Mesenteric fat pad (tissue), 1 donor: ENCODE measurements around the gene PAM16. TPM values are rescaled to one million over a fixed set of nuclear protein-coding genes. Genes with fewer than 3 reads are reported as not detected.

Experiments
- DNase-seq: peaks from one replicate; pipeline ENCODE4 v3.0.0-alpha.2; 2020; ENCODE audit warnings: low spot score
- total RNA-seq: library from RNA; stranded (reverse); fragmentation: NEBNext Ultra II Directional; extraction: Animal tissue kit (Norgen Biotek cat#: 25700); gene quantifications from one replicate; pipeline ENCODE4 v1.2.1, GENCODE V29; 2021
- donor health status: DM: yes; HTN: yes; CAD: no.

The PAM16 gene
- total RNA-seq, 1 donor from 2014 or later = 38.2 TPM

DNA sequence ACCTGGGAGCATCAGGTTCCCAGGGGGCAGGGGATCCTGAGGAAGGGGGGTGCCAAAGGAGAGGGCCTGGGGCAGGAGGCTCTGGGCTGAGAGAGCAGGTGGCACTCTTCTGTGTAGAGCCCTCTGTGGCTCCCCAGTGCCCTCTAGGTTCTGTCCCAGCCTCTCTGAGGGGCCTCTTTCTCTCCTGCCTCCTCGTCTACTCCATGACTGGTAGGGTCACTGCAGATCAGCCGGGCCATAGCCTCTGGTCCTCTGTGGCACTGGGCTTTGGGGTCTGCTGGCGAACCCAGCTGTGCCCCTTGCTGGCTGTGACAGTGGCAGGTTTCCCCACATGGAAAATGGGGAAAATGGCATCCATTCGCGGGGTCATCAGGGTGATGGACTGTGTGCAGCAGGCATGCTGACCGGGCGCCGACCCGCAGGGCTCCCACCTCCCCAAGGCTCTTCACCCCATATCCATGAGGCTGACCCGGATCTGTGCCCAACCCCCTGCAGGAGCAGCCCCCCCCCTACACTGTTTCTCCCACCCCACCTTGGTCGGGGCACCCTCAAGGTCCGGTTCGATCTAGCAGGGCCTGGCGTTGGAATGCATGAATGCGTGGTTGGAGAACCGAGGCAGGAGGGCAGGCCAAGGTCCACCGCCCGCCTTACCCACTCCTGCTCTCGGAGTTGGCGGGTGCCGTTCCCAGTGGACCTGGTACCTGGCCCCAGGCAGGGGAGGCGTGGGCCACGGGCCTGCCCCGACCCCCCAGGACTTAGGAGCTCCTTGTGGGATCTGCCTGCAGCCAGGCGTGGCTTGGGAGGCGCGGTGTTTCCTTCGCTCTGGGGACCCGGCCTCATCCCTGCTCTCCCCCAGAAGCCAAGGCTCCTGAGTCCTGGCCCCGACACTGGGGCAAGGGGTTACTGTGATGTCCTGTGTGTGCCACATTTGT is 28.7 kb downstream of the PAM16 start:
- DNase-seq = no peak

GRCh38 chr16:4321286-4322120 is 29.6 kb downstream of the PAM16 start:
- no peak for DNase-seq

DNA sequence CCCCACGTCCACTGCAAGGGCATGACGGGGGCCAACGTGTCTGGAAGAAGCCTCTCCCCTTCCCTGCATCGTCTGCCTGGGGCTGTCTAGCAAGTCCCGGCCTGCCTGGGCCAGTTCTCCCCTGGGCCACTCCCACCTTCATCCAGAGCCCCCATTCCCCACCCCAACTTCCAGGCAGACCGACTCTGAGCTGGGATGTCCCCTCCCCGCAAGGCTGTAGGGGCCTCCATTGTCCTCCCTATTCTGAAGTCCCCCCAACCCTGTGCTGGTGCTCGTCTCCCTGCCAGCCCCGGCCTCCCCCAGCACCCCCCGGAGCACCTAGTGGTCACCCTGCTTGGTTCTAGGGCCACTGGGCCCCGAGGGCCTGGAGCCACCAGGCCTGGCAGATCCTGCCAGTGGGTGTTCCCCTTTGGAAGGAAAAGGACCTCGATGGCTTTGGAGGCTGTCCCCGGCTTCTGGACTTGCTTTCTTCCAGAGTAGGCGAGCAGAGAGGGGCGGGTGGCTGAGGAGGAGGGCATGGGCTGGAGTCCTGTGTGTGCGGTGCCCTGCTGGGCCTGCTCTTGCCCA is 30.5 kb downstream of the PAM16 start:
- DNase-seq = no peak

- no peak for DNase-seq
These were observed 31.4 kb downstream of the PAM16 start for GRCh38 chr16:4319454-4320421.

- no peak for DNase-seq
These were observed 32.2 kb downstream of the PAM16 start for GRCh38 chr16:4318967-4319366.

DNA sequence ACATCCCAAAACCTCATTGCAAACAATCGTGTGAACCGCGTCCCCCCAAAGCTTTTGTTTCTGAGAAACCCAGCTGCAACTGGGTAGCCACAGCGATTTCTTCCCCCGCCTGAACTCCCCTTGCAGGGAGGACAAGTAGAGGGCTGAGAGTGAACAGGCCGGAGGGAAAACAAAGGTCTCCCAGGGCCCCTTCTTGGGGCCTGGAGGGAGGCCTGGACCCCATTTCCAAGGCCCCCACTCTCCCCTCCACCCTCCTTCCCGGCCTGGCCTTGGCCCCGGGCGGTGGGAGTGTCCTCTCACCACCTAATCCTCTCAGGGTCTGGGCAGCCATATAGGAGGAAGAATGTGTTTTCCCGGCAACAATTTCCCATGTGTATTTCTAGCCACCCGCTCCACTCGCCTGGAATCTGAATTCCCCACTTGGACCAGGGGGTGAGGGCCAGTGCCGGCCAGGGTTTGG is 32.6 kb downstream of the PAM16 start:
- DNase-seq = no peak

DNA sequence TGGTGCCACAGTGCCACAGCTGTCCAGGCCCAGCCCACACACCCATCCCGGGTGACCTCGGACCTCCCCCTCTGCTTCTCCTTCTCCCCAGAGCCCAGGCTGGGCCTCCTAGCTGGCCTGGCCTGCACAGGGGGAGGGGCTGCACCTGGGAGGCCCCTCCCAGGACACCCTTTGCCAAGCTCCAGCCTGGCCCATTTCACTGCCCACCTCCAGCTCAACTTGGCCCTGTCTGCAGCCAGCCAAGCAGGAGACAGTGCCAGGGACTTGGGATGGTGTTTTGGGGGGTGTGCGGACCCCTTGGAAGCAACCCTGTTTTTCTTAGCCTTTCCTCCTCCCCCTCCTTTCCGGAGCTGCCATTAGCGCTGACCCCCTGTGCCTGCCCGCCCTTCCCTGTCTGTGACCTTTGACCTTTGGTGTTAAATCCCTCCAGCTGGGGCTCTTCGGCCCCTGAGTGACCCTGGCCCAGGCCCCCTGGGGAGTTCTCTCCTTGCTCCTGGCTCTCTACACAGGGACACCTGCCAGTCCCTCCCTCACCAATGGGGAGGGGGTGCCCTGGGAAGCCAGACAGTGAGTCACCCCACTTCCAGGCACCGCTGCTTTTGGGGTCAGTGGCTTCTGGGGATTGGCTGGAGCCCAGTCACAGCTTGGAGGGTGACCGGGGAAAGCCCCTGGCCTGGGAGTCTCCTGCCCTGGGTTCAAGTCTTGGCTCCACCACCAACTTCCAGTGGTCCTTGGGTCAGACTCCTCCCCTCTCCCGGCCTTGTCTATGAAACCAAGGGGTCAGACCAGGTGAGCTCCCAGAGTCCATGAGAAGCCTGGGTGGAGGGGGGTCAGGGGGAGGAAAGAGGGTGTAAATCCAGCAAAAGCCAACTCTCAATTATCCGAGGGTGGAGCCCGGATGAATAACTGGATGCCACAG is 33.3 kb downstream of the PAM16 start:
- no peak for DNase-seq

- no peak for DNase-seq
These were observed 34.1 kb downstream of the PAM16 start for GRCh38 chr16:4316864-4317531.

GRCh38 chr16:4316108-4316863 is 34.8 kb downstream of the PAM16 start:
- DNase-seq = no peak

- no peak for DNase-seq
These were observed 35.7 kb downstream of the PAM16 start, which contains the start of gene GLIS2 for GRCh38 chr16:4315186-4316107. Gene GLIS2, plus strand, starts transcription at chr16:4316067. Its CDS starts 16,214 bp downstream, at chr16:4332281.

DNA sequence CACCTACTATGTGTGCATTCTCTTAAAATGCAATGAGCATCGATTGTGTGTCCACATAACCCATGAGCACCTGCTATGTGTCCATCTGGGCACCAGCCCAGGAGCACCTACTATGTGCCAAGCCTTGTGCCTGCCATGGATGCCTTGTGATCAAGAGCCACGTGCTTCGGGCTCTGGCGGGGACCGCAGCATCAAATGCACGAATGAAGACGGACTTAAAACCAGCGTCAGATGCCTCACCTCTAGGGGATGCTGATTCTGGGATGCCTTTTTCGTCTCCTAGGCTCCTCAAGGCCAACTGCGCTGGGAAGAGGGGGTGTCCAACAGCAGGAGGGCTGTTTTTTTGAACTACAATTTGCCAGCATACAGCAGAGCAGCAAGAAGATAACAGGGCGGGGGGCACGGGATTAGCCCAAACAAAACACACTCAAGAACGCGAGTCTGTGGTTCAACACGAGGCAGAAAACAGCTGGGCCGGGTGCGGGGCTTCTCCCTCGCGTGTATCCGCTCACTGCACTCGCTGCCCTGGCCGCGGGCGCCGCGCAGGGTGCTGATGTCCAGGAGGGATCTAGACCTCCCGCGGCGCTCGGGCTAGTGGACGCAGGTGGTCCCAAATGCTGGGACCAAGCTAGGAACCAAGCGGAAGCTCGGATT is 36.5 kb downstream of the PAM16 start:
- DNase-seq = no peak

- DNase-seq = no peak
These were observed 37.3 kb downstream of the PAM16 start for GRCh38 chr16:4313563-4314531.

- DNase-seq = no peak
These were observed 41.3 kb downstream of the PAM16 start for GRCh38 chr16:4309833-4310266.

DNA sequence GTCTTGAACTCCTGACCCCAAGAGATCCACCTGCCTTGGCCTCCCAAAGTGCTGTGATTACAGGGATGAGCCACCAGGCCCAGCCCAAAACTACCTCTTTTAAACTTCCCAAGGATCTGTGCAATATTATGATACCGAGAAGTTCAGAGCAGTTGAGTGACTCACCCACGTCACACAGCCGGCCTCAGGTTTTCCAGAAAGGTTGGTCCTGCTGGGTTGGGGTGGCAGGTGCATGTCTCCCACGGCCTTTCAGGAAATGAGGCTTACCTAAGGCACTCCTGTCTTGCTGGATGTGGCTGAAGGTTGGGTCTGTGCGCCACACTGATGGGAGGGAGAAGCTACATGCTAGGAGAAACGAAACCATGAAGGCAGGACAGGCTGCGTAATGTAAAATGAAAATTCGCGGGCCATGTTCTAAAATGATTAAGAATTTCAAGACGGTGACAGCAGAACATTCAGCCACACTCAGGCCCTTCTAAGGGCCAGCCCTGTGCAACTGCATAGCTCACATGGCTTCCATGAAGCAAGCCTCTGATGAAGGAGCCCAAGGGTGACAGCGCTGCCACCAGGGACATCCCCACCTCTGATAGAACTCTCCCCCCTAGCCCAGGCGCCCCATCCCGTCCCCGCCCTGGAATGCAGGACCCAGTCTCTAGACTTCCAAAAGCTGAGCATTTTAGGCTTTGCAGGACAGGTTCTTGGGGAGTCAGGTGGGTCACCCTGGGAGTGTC is 41.9 kb downstream of the PAM16 start:
- no peak for DNase-seq
